Peyer's patch (tissue), 4 donors: ENCODE measurements around the gene ZNF491.

Experiments used
- POLR2A ChIP-seq, 2 donors: fragments of 450-650 bp; IDR thresholded peaks; one replicate each; pipeline ENCODE4 v1.5.1; 2017; ENCODE audit warnings: antibody characterized with exemption in 2 of 2, mild to moderate bottlenecking in 2 of 2, moderate library complexity in 2 of 2
- TF ChIP-seq, protein P1 (sequence below), 6 experiments: fragments of 450-650 bp in 4 of 6; fragments of 200-600 bp in 2 of 6; sonication (generic) in 1 of 6; IDR thresholded peaks; one replicate each; pipeline ENCODE4 v1.5.1; 2017 to 2019; ENCODE audit warnings: antibody characterized with exemption in 6 of 6, mild to moderate bottlenecking in 3 of 6, moderate library complexity in 1 of 6

DNA sequence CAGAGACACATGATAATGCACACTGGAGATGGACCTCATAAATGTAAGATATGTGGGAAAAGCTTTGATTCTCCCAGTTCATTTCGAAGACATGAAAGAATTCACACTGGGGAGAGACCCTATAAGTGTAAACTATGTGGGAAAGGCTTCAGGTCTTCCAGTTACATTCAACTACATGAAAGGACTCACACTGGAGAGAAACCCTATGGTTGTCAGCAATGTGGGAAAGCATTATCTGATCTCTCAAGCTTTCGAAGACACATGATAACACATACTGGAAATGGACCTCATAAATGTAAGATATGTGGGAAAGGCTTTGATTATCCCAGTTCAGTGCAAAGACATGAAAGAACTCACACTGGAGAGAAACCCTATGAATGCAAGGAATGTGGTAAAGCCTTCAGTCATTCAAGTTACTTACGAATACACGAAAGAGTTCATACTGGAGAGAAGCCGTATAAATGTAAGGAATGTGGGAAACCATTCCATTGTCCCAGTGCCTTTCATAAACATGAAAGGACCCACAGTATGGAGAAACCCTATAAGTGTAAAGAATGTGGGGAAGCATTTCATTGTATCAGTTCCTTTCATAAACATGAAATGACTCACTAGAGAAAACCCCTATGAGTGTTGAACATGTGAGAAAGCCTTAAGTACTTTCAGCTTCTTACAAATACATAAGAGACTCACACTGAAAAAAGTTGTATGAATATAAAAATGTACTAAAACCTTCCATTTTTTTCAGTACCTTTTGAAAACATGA lies 16.8 kb upstream of the ZNF491 start:
- TF ChIP-seq, protein P1, sequence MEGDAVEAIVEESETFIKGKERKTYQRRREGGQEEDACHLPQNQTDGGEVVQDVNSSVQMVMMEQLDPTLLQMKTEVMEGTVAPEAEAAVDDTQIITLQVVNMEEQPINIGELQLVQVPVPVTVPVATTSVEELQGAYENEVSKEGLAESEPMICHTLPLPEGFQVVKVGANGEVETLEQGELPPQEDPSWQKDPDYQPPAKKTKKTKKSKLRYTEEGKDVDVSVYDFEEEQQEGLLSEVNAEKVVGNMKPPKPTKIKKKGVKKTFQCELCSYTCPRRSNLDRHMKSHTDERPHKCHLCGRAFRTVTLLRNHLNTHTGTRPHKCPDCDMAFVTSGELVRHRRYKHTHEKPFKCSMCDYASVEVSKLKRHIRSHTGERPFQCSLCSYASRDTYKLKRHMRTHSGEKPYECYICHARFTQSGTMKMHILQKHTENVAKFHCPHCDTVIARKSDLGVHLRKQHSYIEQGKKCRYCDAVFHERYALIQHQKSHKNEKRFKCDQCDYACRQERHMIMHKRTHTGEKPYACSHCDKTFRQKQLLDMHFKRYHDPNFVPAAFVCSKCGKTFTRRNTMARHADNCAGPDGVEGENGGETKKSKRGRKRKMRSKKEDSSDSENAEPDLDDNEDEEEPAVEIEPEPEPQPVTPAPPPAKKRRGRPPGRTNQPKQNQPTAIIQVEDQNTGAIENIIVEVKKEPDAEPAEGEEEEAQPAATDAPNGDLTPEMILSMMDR (IDR thresholded peaks at IDR 0.05), result no peak
- no peak for TF ChIP-seq POLR2A (IDR thresholded peaks at IDR 0.05)
